SK-N-SH treated with all-trans-retinoic acid at 6 μM for 48 hours (cell line): Measurements from ENCODE around the gene TRPM1.

Experiments used
- CSRNP3 ChIP-seq: fragments of 250-450 bp; sonication (Bioruptor Pico); IDR thresholded peaks from 2 replicates; pipeline ENCODE4 v1.5.1; 2021; ENCODE audit warnings: mild to moderate bottlenecking, moderate library complexity
- ESRRG ChIP-seq: fragments of 250-450 bp; sonication (Bioruptor Pico); IDR thresholded peaks from 2 replicates; pipeline ENCODE4 v1.6.1; 2021; ENCODE audit warnings: mild to moderate bottlenecking
- SNAI2 ChIP-seq: fragments of 250-450 bp; sonication (Bioruptor Pico); IDR thresholded peaks from 2 replicates; pipeline ENCODE4 v1.5.0; 2020; ENCODE audit warnings: mild to moderate bottlenecking, moderate library complexity
- TOX ChIP-seq: fragments of 250-450 bp; sonication (Bioruptor Pico); IDR thresholded peaks from 2 replicates; pipeline ENCODE4 v1.8.0; 2021; ENCODE audit warnings: mild to moderate bottlenecking, moderate library complexity, borderline replicate concordance
- ZFP30 ChIP-seq: fragments of 450-650 bp; formaldehyde crosslinking; IDR thresholded peaks from 2 replicates; pipeline ENCODE4 v1.5.0; 2022; ENCODE audit warnings: mild to moderate bottlenecking, moderate library complexity
- ZNF70 ChIP-seq: fragments of 450-650 bp; formaldehyde crosslinking; IDR thresholded peaks from 2 replicates; pipeline ENCODE4 v1.5.0; 2020; ENCODE audit warnings: mild to moderate bottlenecking, moderate library complexity
- ZNF8 ChIP-seq: fragments of 450-650 bp; formaldehyde crosslinking; IDR thresholded peaks from 2 replicates; pipeline ENCODE4 v1.5.0; 2020; ENCODE audit warnings: mild to moderate bottlenecking, moderate library complexity

GRCh38 chr15:30969724-30970123 lies 131.8 kb downstream of the TRPM1 start:
- TF ChIP-seq ZNF8, result no peak
- no peak for TF ChIP-seq CSRNP3 (CRISPR knock-in tag)
- TF ChIP-seq ZNF70 (CRISPR knock-in tag), result no peak
- no peak for TF ChIP-seq ZFP30 (CRISPR knock-in tag)
- no peak for TF ChIP-seq ESRRG (CRISPR knock-in tag)
- no peak for TF ChIP-seq TOX (CRISPR knock-in tag)
- no peak for TF ChIP-seq SNAI2 (CRISPR knock-in tag)
